DOHH2 (cell line): ENCODE results near the gene HELT.

Experiments
- H3F3A ChIP-seq: fragments of 200-600 bp; sonication (generic), shearing (Covaris generic); 2 replicates; pipeline ENCODE4 v1.6.0; 2016; ENCODE audit warnings: antibody characterized with exemption, mild to moderate bottlenecking; ENCODE audit not compliant: control insufficient read depth, insufficient read depth
- H3K27ac ChIP-seq: fragments of 200-600 bp; sonication (generic); 2 replicates; pipeline ENCODE4 v1.5.1; 2014; ENCODE audit warnings: low read depth, mild to moderate bottlenecking, low read length, moderate library complexity
- H3K27me3 ChIP-seq: fragments of 200-600 bp; sonication (generic); 2 replicates; pipeline ENCODE4 v1.6.1; 2014; ENCODE audit warnings: mild to moderate bottlenecking, low read length, mixed read lengths; ENCODE audit not compliant: control insufficient read depth
- H3K36me3 ChIP-seq: fragments of 200-600 bp; sonication (generic); 2 replicates; pipeline ENCODE4 v1.6.1; 2014; ENCODE audit warnings: mild to moderate bottlenecking, low read length, moderate library complexity, mixed read lengths; ENCODE audit not compliant: control insufficient read depth
- H3K4me1 ChIP-seq: fragments of 200-600 bp; sonication (generic); 2 replicates; pipeline ENCODE4 v1.6.1; 2014; ENCODE audit warnings: mild to moderate bottlenecking, low read length, mixed read lengths; ENCODE audit not compliant: control insufficient read depth
- H3K4me2 ChIP-seq: fragments of 200-600 bp; sonication (generic); 2 replicates; pipeline ENCODE4 v1.6.0; 2014; ENCODE audit warnings: mild to moderate bottlenecking, low read length, moderate library complexity
- H3K4me3 ChIP-seq: fragments of 200-600 bp; sonication (generic); 2 replicates; pipeline ENCODE4 v1.5.1; 2014; ENCODE audit warnings: mild to moderate bottlenecking, low read length, mixed read lengths
- H3K79me2 ChIP-seq: fragments of 200-600 bp; sonication (generic); 2 replicates; pipeline ENCODE4 v1.6.1; 2014; ENCODE audit warnings: mild to moderate bottlenecking, low read length, mixed read lengths; ENCODE audit not compliant: control insufficient read depth
- H3K9me2 ChIP-seq: fragments of 200-600 bp; sonication (generic); replicated peaks from 2 replicates; pipeline ENCODE4 v1.6.1; 2014; ENCODE audit warnings: mild to moderate bottlenecking, low read length, mixed read lengths; ENCODE audit not compliant: control insufficient read depth
- H3K9me3 ChIP-seq: fragments of 200-600 bp; sonication (generic); 2 replicates; pipeline ENCODE4 v1.6.1; 2014; ENCODE audit warnings: antibody characterized with exemption, low read length, mixed read lengths; ENCODE audit not compliant: control insufficient read depth, insufficient read depth
- H4K20me1 ChIP-seq: fragments of 200-600 bp; sonication (generic); 2 replicates; pipeline ENCODE4 v1.6.0; 2014; ENCODE audit warnings: low read depth, mild to moderate bottlenecking, antibody characterized with exemption, low read length, moderate library complexity; ENCODE audit not compliant: control insufficient read depth, insufficient read depth
- CTCF ChIP-seq: fragments of 200-600 bp; sonication (generic); IDR thresholded peaks from one replicate; pipeline ENCODE4 v1.5.1; 2014; ENCODE audit warnings: antibody characterized with exemption, mild to moderate bottlenecking, low read depth, low read length; ENCODE audit not compliant: poor library complexity, severe bottlenecking
- EZH2phosphoT487 ChIP-seq: fragments of 200-600 bp; sonication (generic); IDR thresholded peaks from 2 replicates; pipeline ENCODE4 v1.6.1; 2017; ENCODE audit warnings: borderline replicate concordance, mild to moderate bottlenecking, antibody characterized with exemption, low read length, moderate library complexity, mixed read lengths

Gene HELT

GRCh38 chr4:185020293-185020808 lies 2.1 kb downstream of the HELT start:
- Histone ChIP-seq H3F3A (no peaks in the 10 kb centered on the region), H3K9me3 (no peaks in the 10 kb centered on the region), H3K27ac (no peak overlapping the region), H3K79me2 (no peaks in the 10 kb centered on the region), H3K4me2 (no peak overlapping the region), H3K36me3 (no peaks in the 10 kb centered on the region), H3K4me3 (no peak overlapping the region), H3K9me2 (no peaks in the 10 kb centered on the region), H4K20me1 (no peaks in the 10 kb centered on the region), H3K27me3 (peaks cover 26% of the 10 kb centered on the region), H3K4me1 (no peaks in the 10 kb centered on the region)
- TF ChIP-seq EZH2phosphoT487 (no peak), CTCF (no peak)

GRCh38 chr4:185020863-185021761 lies 2.8 kb downstream of the HELT start:
- Histone ChIP-seq H3K4me3 (no peak overlapping the region), H3K9me2 (no peaks in the 10 kb centered on the region), H4K20me1 (no peaks in the 10 kb centered on the region), H3K79me2 (no peaks in the 10 kb centered on the region), H3K9me3 (no peaks in the 10 kb centered on the region), H3K27ac (no peak overlapping the region), H3K4me2 (no peak overlapping the region), H3F3A (no peaks in the 10 kb centered on the region), H3K36me3 (no peaks in the 10 kb centered on the region), H3K4me1 (no peaks in the 10 kb centered on the region), H3K27me3 (peaks cover 19% of the 10 kb centered on the region)
- no peak for TF ChIP-seq EZH2phosphoT487

- Histone ChIP-seq H3K9me3 (no peaks in the 10 kb centered on the region), H3K27ac (no peak overlapping the region), H3K4me2 (no peak overlapping the region), H3K79me2 (no peaks in the 10 kb centered on the region), H3K4me3 (no peak overlapping the region), H3K27me3 (peaks cover 12% of the 10 kb centered on the region), H3K4me1 (no peaks in the 10 kb centered on the region), H4K20me1 (no peaks in the 10 kb centered on the region), H3F3A (no peaks in the 10 kb centered on the region), H3K9me2 (no peaks in the 10 kb centered on the region), H3K36me3 (no peaks in the 10 kb centered on the region)
- TF ChIP-seq EZH2phosphoT487 = no peak
- TF ChIP-seq CTCF = no peak
These were observed 5.2 kb downstream of the HELT start for GRCh38 chr4:185023471-185023870.

- Histone ChIP-seq H3K36me3 (no peaks in the 10 kb centered on the region), H3K9me2 (no peaks in the 10 kb centered on the region), H3K27ac (no peak overlapping the region), H3K4me2 (no peak overlapping the region), H3K27me3 (peaks cover 21% of the 10 kb centered on the region), H3K4me1 (no peaks in the 10 kb centered on the region), H4K20me1 (no peaks in the 10 kb centered on the region), H3K4me3 (no peak overlapping the region), H3K9me3 (no peaks in the 10 kb centered on the region), H3F3A (no peaks in the 10 kb centered on the region), H3K79me2 (no peaks in the 10 kb centered on the region)
- no peak for TF ChIP-seq CTCF
- no peak for TF ChIP-seq EZH2phosphoT487
These were observed 10.3 kb downstream of the HELT start for GRCh38 chr4:185028625-185029024.
